GM18951 (cell line): ENCODE data around the gene TMEM163.

Source experiments
- POLR2A ChIP-seq: IDR thresholded peaks from 4 replicates; pipeline ENCODE4 v1.6.1; 2011; ENCODE audit warnings: mild to moderate bottlenecking; ENCODE audit not compliant: insufficient read length, insufficient read depth; ENCODE audit errors: extremely low read depth
- in situ Hi-C: fragments of 300-500 bp; cut with MboI; formaldehyde crosslinking; loops from one replicate; pipeline ENCODE4 v1.12.0; 2022; ENCODE audit warnings: low sequenced_read_pairs, mixed read lengths, inconsistent platforms; ENCODE audit not compliant: unreplicated experiment

TMEM163 gene

GRCh38 chr2:134462275-134462674 is 256.5 kb downstream of the TMEM163 start:
- no peak for TF ChIP-seq POLR2A
- in situ Hi-C loops, result no loop called here

DNA sequence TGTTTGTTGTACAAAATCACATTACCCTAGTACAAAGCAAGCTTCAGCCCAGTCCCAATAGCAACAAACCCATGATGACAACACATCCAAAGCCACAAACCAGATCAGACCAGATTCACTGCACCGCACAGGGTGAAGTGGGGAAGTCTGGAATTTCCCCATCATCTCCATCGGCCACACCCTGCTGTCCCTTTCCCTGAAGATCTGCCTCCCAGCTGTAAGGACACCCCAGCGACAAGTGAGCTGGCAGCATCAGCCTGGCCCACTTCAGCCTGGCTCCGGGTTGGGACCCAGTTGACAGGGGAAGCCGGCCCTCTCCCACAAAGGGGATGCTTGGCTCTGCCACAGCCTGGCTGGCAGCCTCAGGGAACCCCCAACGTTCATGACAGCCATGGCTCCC is 257.3 kb downstream of the TMEM163 start:
- TF ChIP-seq POLR2A, result no peak
- in situ Hi-C loops, result no loop called here

GRCh38 chr2:134460583-134460998 is 258.2 kb downstream of the TMEM163 start:
- in situ Hi-C loops, result no loop called here
- TF ChIP-seq POLR2A, result no peak

- in situ Hi-C loops, result loop anchor here (5.0 kb wide), 1 partner anchor 442 kb away; no protein-coding TSS in a partner anchor
- no peak for TF ChIP-seq POLR2A
Measured at GRCh38 chr2:134459706-134460406, 258.9 kb downstream of the TMEM163 start.

DNA sequence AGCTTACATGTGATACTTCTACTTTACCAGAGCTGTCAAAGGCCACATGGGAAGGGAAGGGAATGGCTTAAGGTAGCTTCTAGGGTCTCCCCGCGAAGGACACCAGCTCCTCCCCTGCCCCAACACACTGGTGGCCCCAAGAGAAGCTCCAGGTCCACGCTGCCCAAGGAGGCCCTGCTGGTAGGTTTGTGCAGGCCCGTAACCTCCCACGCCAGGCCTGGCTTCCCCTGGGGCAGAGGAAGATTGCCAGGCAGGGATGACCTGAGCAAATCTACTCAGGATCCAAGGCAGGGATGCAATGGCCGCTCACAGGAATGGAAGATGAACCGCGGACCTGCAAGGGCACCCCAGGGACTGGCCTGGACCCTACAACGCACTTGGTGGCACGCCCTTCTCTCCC is 259.9 kb downstream of the TMEM163 start:
- in situ Hi-C loops, result loop anchor here (5.0 kb wide), 1 partner anchor 443 kb away; no protein-coding TSS in a partner anchor
- no peak for TF ChIP-seq POLR2A

DNA sequence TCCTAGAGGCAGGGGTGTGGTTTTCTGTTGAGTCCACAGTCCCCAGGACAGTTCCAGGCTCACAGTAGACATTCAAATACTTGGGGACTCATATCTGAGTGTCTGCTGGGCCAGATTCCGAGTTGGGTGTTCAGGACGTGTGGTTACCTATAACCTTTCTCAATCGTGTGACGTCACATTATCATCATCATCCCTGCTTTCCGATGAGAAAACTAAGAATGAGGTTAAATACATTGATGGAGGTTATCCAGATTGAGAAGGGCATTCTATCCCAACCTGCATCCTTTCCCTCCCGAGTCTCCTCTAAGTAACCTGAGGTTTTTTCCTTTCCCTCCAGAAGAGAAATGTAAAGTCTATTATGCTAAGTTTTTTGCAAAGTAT is 260.3 kb downstream of the TMEM163 start:
- in situ Hi-C loops, result loop anchor here (5.0 kb wide), 1 partner anchor 444 kb away; no protein-coding TSS in a partner anchor
- no peak for TF ChIP-seq POLR2A

DNA sequence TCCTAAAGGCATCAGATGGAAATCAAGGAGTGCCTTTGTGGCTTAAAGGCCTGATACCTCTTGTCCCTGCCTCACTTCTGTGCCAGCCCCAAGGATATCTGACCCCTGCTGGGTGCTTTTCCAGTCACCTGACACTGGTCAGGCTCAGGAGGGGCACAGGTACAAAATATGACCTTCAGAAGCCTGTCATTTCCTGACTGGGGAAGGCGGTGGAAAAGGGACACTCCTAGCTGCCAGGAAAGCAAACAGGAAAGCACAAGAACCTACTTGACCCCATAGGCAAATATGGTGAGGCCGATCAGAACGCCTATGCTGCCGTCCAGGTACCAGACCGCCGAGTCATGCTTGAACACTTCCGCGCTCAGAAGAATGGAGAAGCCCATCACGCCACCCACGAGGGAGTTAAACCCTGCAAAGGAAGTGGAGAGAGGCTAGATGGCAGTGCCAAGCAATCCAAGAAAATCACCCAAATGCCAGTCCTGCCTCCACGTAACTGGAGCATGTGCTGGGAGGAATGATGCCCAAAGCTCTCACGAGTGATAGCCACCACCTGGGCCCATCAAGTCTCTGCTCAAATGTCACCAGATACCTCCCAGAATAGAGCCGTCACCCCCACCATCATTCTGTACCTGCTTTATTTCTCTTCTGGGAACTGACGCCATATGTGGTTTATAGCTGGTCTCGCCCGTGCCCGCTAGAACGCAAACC is 260.9 kb downstream of the TMEM163 start:
- in situ Hi-C loops, result loop anchor here (5.0 kb wide), 1 partner anchor 444 kb away; no protein-coding TSS in a partner anchor
- TF ChIP-seq POLR2A, result no peak

GRCh38 chr2:134457353-134457752 is 261.4 kb downstream of the TMEM163 start:
- in situ Hi-C loops, result loop anchor here (5.0 kb wide), 1 partner anchor 445 kb away; no protein-coding TSS in a partner anchor
- TF ChIP-seq POLR2A, result no peak

- in situ Hi-C loops, result loop anchor here (5.0 kb wide), 1 partner anchor 447 kb away; no protein-coding TSS in a partner anchor
- no peak for TF ChIP-seq POLR2A
Measured at GRCh38 chr2:134455426-134455825, 263.4 kb downstream of the TMEM163 start.

GRCh38 chr2:134454931-134455330 is 263.9 kb downstream of the TMEM163 start:
- in situ Hi-C loops, result loop anchor here (5.0 kb wide), 1 partner anchor 447 kb away; no protein-coding TSS in a partner anchor
- no peak for TF ChIP-seq POLR2A

- in situ Hi-C loops, result no loop called here
- TF ChIP-seq POLR2A, result no peak
Measured at GRCh38 chr2:134454426-134454825, 264.4 kb downstream of the TMEM163 start.

GRCh38 chr2:134453973-134454372 is 264.8 kb downstream of the TMEM163 start:
- in situ Hi-C loops, result no loop called here
- TF ChIP-seq POLR2A, result no peak

DNA sequence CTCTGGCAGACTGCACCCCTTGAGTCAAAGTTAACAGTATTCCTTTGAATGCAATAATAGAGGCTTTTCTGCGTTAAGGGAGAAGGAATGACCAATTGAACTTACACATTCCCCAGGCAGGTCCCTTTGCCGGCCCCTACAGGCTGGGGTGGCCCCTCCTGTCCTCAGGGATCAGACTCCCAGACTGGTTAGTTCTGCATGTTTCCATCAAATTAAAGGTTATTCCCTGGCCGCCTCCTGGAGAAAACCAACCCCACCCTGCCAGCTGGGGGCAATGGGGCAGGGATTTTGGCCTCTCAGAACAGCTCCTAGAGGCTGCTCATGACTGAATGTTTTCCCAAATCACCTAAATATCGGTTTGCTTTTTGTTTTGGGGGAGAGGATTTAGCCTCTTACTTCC is 265.3 kb downstream of the TMEM163 start:
- in situ Hi-C loops, result no loop called here
- TF ChIP-seq POLR2A, result no peak
